HEK293 (cell line): ENCODE results near the gene DHRS7C.

ENCODE experiments used
- CTCF ChIA-PET: fragments of 350-600 bp; formaldehyde crosslinking; extraction: SDS; loops from one replicate; lab custom pipeline; 2021; ENCODE audit warnings: antibody characterized with exemption; lab: Yijun Ruan, JAX
- POLR2A ChIA-PET: fragments of 300-600 bp; formaldehyde crosslinking; extraction: SDS; loops from one replicate; lab custom pipeline; 2020; ENCODE audit warnings: antibody characterized with exemption, inconsistent platforms; lab: Yijun Ruan, JAX
- H3K27ac ChIP-seq: fragments of 200-500 bp; sonication (Bioruptor generic); 2 replicates; pipeline ENCODE4 v1.5.1; 2014; ENCODE audit warnings: low read depth, low read length, control low read depth, inconsistent platforms; ENCODE audit errors: extremely low read depth
- H3K36me3 ChIP-seq, 2 experiments: fragments of 200-500 bp in 1 of 2; sonication (Bioruptor generic) in 1 of 2; 1 replicate in 1 of 2; 2 replicates in 1 of 2; pipeline ENCODE4 v1.5.1; 2014 to 2017; ENCODE audit warnings: inconsistent platforms in 2 of 2, low read length in 2 of 2; ENCODE audit not compliant: control insufficient read depth in 2 of 2, insufficient read depth in 1 of 2
- H3K4me1 ChIP-seq: fragments of 200-500 bp; sonication (Bioruptor generic); 2 replicates; pipeline ENCODE4 v1.5.1; 2014; ENCODE audit warnings: mild to moderate bottlenecking, low read length, inconsistent platforms; ENCODE audit not compliant: control insufficient read depth, insufficient read depth
- H3K4me3 ChIP-seq: 2 replicates; pipeline ENCODE4 v1.5.1; 2011; ENCODE audit warnings: low read depth, mild to moderate bottlenecking, control low read depth, low read length, moderate library complexity
- H3K9me3 ChIP-seq: fragments of 200-500 bp; sonication (Bioruptor generic); 2 replicates; pipeline ENCODE4 v1.5.1; 2014; ENCODE audit warnings: low read depth, low read length, inconsistent platforms; ENCODE audit not compliant: control insufficient read depth, insufficient read depth
- BCL11A ChIP-seq: fragments of 450-650 bp; formaldehyde crosslinking; IDR thresholded peaks from 2 replicates; pipeline ENCODE4 v1.5.1; 2016; ENCODE audit warnings: low read depth, missing biosample characterization, missing genetic modification characterization
- CTCF ChIP-seq: fragments of 450-650 bp; formaldehyde crosslinking; IDR thresholded peaks from 2 replicates; pipeline ENCODE4 v1.5.1; 2016; ENCODE audit warnings: missing biosample characterization, missing genetic modification characterization
- GLI2 ChIP-seq: fragments of 450-650 bp; formaldehyde crosslinking; IDR thresholded peaks from 2 replicates; pipeline ENCODE4; 2017; ENCODE audit warnings: missing biosample characterization, missing genetic modification characterization, low read depth, borderline replicate concordance
- HIC1 ChIP-seq: fragments of 450-650 bp; formaldehyde crosslinking; IDR thresholded peaks from 2 replicates; pipeline ENCODE4 v1.5.1; 2016; ENCODE audit warnings: missing biosample characterization, missing genetic modification characterization
- KLF10 ChIP-seq: fragments of 450-650 bp; IDR thresholded peaks from 2 replicates; pipeline ENCODE4 v1.5.1; 2018; ENCODE audit warnings: missing biosample characterization, mild to moderate bottlenecking, missing genetic modification characterization
- SCRT1 ChIP-seq: fragments of 450-650 bp; formaldehyde crosslinking; IDR thresholded peaks from 2 replicates; pipeline ENCODE4 v1.5.1; 2016; ENCODE audit warnings: missing biosample characterization, missing genetic modification characterization, borderline replicate concordance
- SCRT2 ChIP-seq: fragments of 450-650 bp; formaldehyde crosslinking; IDR thresholded peaks from 2 replicates; pipeline ENCODE4 v1.5.1; 2016; ENCODE audit warnings: missing biosample characterization, missing genetic modification characterization
- ZBTB6 ChIP-seq: fragments of 450-650 bp; formaldehyde crosslinking; IDR thresholded peaks from 2 replicates; pipeline ENCODE4 v1.5.1; 2017; ENCODE audit warnings: missing biosample characterization, missing genetic modification characterization
- ZBTB7A ChIP-seq: fragments of 450-650 bp; formaldehyde crosslinking; IDR thresholded peaks from 2 replicates; pipeline ENCODE4 v1.5.1; 2016; ENCODE audit warnings: low read depth, missing biosample characterization, missing genetic modification characterization
- ZBTB8A ChIP-seq: fragments of 450-650 bp; formaldehyde crosslinking; IDR thresholded peaks from 2 replicates; pipeline ENCODE4 v1.5.1; 2016; ENCODE audit warnings: missing biosample characterization, missing genetic modification characterization
- ZFP41 ChIP-seq: fragments of 450-650 bp; formaldehyde crosslinking; IDR thresholded peaks from 2 replicates; pipeline ENCODE4 v1.5.1; 2016; ENCODE audit warnings: missing biosample characterization, missing genetic modification characterization, borderline replicate concordance
- ZNF121 ChIP-seq: fragments of 450-650 bp; formaldehyde crosslinking; IDR thresholded peaks from 2 replicates; pipeline ENCODE4 v1.5.1; 2016; ENCODE audit warnings: missing biosample characterization, missing genetic modification characterization
- ZNF138 ChIP-seq: fragments of 450-650 bp; formaldehyde crosslinking; IDR thresholded peaks from 2 replicates; pipeline ENCODE4 v1.5.1; 2016; ENCODE audit warnings: missing biosample characterization, missing genetic modification characterization, borderline replicate concordance
- ZNF280C ChIP-seq: fragments of 450-650 bp; formaldehyde crosslinking; IDR thresholded peaks from 2 replicates; pipeline ENCODE4 v1.5.1; 2016; ENCODE audit warnings: missing biosample characterization, missing genetic modification characterization
- ZNF292 ChIP-seq: fragments of 450-650 bp; formaldehyde crosslinking; IDR thresholded peaks from 2 replicates; pipeline ENCODE4 v1.5.1; 2016; ENCODE audit warnings: low read depth, missing biosample characterization, missing genetic modification characterization, borderline replicate concordance
- ZNF311 ChIP-seq: fragments of 450-650 bp; formaldehyde crosslinking; IDR thresholded peaks from 2 replicates; pipeline ENCODE4 v1.5.1; 2017; ENCODE audit warnings: missing biosample characterization, missing genetic modification characterization, borderline replicate concordance
- ZNF354C ChIP-seq: fragments of 450-650 bp; formaldehyde crosslinking; IDR thresholded peaks from 2 replicates; pipeline ENCODE4 v1.5.1; 2016; ENCODE audit warnings: missing biosample characterization, missing genetic modification characterization, low read depth, borderline replicate concordance
- ZNF404 ChIP-seq: fragments of 450-650 bp; formaldehyde crosslinking; IDR thresholded peaks from 2 replicates; pipeline ENCODE4 v1.5.1; 2017; ENCODE audit warnings: missing biosample characterization, missing genetic modification characterization
- ZNF560 ChIP-seq: fragments of 450-650 bp; formaldehyde crosslinking; IDR thresholded peaks from 2 replicates; pipeline ENCODE4 v1.5.1; 2017; ENCODE audit warnings: missing biosample characterization, missing genetic modification characterization, borderline replicate concordance
- ZNF626 ChIP-seq: fragments of 450-650 bp; sonication (Bioruptor Pico); formaldehyde crosslinking; IDR thresholded peaks from 2 replicates; pipeline ENCODE4 v1.5.1; 2018; ENCODE audit warnings: missing biosample characterization, missing genetic modification characterization, inconsistent platforms
- ZNF654 ChIP-seq: fragments of 450-650 bp; formaldehyde crosslinking; IDR thresholded peaks from 2 replicates; pipeline ENCODE4 v1.5.1; 2016; ENCODE audit warnings: low read depth, missing biosample characterization, missing genetic modification characterization
- ZNF785 ChIP-seq: fragments of 450-650 bp; formaldehyde crosslinking; IDR thresholded peaks from 2 replicates; pipeline ENCODE4 v1.5.1; 2016; ENCODE audit warnings: missing biosample characterization, missing genetic modification characterization
- ZNF837 ChIP-seq: fragments of 450-650 bp; formaldehyde crosslinking; IDR thresholded peaks from 2 replicates; pipeline ENCODE4 v1.5.1; 2016; ENCODE audit warnings: missing biosample characterization, missing genetic modification characterization
- ZSCAN18 ChIP-seq: fragments of 450-650 bp; formaldehyde crosslinking; IDR thresholded peaks from 2 replicates; pipeline ENCODE4 v1.5.1; 2016; ENCODE audit warnings: missing biosample characterization, missing genetic modification characterization

DHRS7C gene

GRCh38 chr17:9768381-9768934, 22.9 kb downstream of the DHRS7C start (continued):
- TF ChIP-seq ZBTB8A (tag by site-specific recombination) (peak; percentile 88), BCL11A (tag by site-specific recombination) (no peak), ZNF626 (tag by site-specific recombination) (no peak), ZNF560 (tag by site-specific recombination) (no peak), ZNF404 (tag by site-specific recombination) (no peak), ZNF292 (tag by site-specific recombination) (no peak), ZSCAN18 (tag by site-specific recombination) (no peak), ZBTB7A (tag by site-specific recombination) (no peak), ZNF654 (tag by site-specific recombination) (peak; percentile 61), ZNF280C (tag by site-specific recombination) (no peak), ZFP41 (tag by site-specific recombination) (no peak), ZNF311 (tag by site-specific recombination) (no peak)

- POLR2A ChIA-PET, result no interaction called here
Observed at GRCh38 chr17:9767432-9767991, 23.9 kb downstream of the DHRS7C start.

GRCh38 chr17:9766970-9767369, 24.4 kb downstream of the DHRS7C start:
- Histone ChIP-seq H3K4me1 (no peaks in the 10 kb centered on the region), H3K36me3 (no peaks in the 10 kb centered on the region), H3K4me3 (no peak overlapping the region), H3K27ac (no peak overlapping the region), H3K9me3 (no peaks in the 10 kb centered on the region)
- ChIA-PET POLR2A (no interaction called here), CTCF (interaction anchor here (0.6 to 3.2 kb wide), 7 partner anchors 10 to 189 kb away, joined by 3 to 22 read pairs (median 3); no protein-coding TSS in a partner anchor)
- TF ChIP-seq ZNF121 (tag by site-specific recombination) (no peak), CTCF (tag by site-specific recombination) (no peak), ZNF138 (tag by site-specific recombination) (no peak), KLF10 (tag by site-specific recombination) (no peak), GLI2 (tag by site-specific recombination) (no peak), HIC1 (tag by site-specific recombination) (no peak), ZNF837 (tag by site-specific recombination) (no peak), ZBTB6 (no peak), ZNF354C (tag by site-specific recombination) (no peak), ZNF785 (tag by site-specific recombination) (no peak)

More at GRCh38 chr17:9767432-9767991, 23.9 kb downstream of the DHRS7C start:
- Histone ChIP-seq H3K4me3 (no peak overlapping the region), H3K36me3 (no peaks in the 10 kb centered on the region), H3K9me3 (no peaks in the 10 kb centered on the region), H3K4me1 (no peaks in the 10 kb centered on the region), H3K27ac (no peak overlapping the region)
- TF ChIP-seq ZFP41 (tag by site-specific recombination) (no peak), SCRT1 (tag by site-specific recombination) (peak; percentile 77; the same call in 1 of the 2 replicates), GLI2 (tag by site-specific recombination) (no peak), SCRT2 (tag by site-specific recombination) (peak; percentile 92)
- CTCF ChIA-PET, result interaction anchor here (0.6 to 3.2 kb wide), 11 partner anchors 8 to 243 kb away, joined by 3 to 24 read pairs (median 3); no protein-coding TSS in a partner anchor
